ENCODE measurements around the gene NUMBL. TPM values are rescaled to one million over a fixed set of nuclear protein-coding genes. Genes with fewer than 3 reads are reported as not detected.
"Not testable (repeated sequence)": the region's sequence is repeated elsewhere in the genome, so short reads cannot be mapped to it uniquely, and the experiment has no call there.

The NUMBL gene
- total RNA-seq, 1 donor from 2014 or later: 6.4 TPM

GRCh38 chr19:40736661-40737060 is 46.2 kb upstream of the NUMBL start:
- Histone ChIP-seq H3K79me2 (ENCODE audit: low read depth) (no peaks in the 10 kb centered on the region), H3K9me3 (ENCODE audit: low read depth) (no peaks in the 10 kb centered on the region), H3K4me1 (no peaks in the 10 kb centered on the region), H4K20me1 (ENCODE audit: low read depth) (no peaks in the 10 kb centered on the region), H3K4me2 (no peak overlapping the region), H3K9ac (no peak overlapping the region), H3F3A (ENCODE audit: low read depth) (peaks cover 4% of the 10 kb centered on the region), H3K27me3 (no peaks in the 10 kb centered on the region), H3K27ac (no peak overlapping the region), H3K4me3 (no peak overlapping the region), H2AFZ (replicated peaks) (no peak overlapping the region), H3K36me3 (no peaks in the 10 kb centered on the region)
- Mint-ChIP-seq H3K4me3 (no peak overlapping the region), H3K4me1 (no peaks in the 10 kb centered on the region), H3K27me3 (ENCODE audit: insufficient read depth, low read depth) (peaks cover 2% of the 10 kb centered on the region), H3K9me3 (no peaks in the 10 kb centered on the region), H3K27ac (no peak overlapping the region), H3K36me3 (peaks cover 18% of the 10 kb centered on the region)
- DNase-seq (ENCODE audit: low spot score): no peak
- TF ChIP-seq EZH2phosphoT487 (IDR thresholded peaks at IDR 0.05) (no peak), CTCF (IDR thresholded peaks at IDR 0.05) (no peak), EZH2 (IDR thresholded peaks at IDR 0.05) (no peak)

- no peak overlapping the region for H3K27ac Mint-ChIP-seq
- no peak overlapping the region for H3K27ac ChIP-seq
- H3K79me2 ChIP-seq (ENCODE audit: low read depth): no peaks in the 10 kb centered on the region
- H3K9me3 ChIP-seq (ENCODE audit: low read depth): no peaks in the 10 kb centered on the region
- H3K4me1 Mint-ChIP-seq: no peaks in the 10 kb centered on the region
- H3K27me3 Mint-ChIP-seq (ENCODE audit: insufficient read depth, low read depth): peaks cover 2% of the 10 kb centered on the region
- H3K4me1 ChIP-seq: no peaks in the 10 kb centered on the region
- no peak overlapping the region for H3K4me3 ChIP-seq
- no peak overlapping the region for H3K4me3 Mint-ChIP-seq
- peaks cover under 1% of the 10 kb centered on the region for H3F3A ChIP-seq (ENCODE audit: low read depth)
- H3K36me3 ChIP-seq: no peaks in the 10 kb centered on the region
- no peaks in the 10 kb centered on the region for H4K20me1 ChIP-seq (ENCODE audit: low read depth)
- H3K9me3 Mint-ChIP-seq: no peaks in the 10 kb centered on the region
- TF ChIP-seq CTCF (IDR thresholded peaks at IDR 0.05) (no peak), EZH2 (IDR thresholded peaks at IDR 0.05) (no peak), EZH2phosphoT487 (IDR thresholded peaks at IDR 0.05) (no peak)
- H3K36me3 Mint-ChIP-seq: peaks cover 27% of the 10 kb centered on the region
- no peak for DNase-seq (ENCODE audit: low spot score)
- no peaks in the 10 kb centered on the region for H3K27me3 ChIP-seq
- no peak overlapping the region for H3K9ac ChIP-seq
- no peak overlapping the region for H3K4me2 ChIP-seq
- no peak overlapping the region for H2AFZ ChIP-seq (replicated peaks)
Observed at GRCh38 chr19:40735013-40735771, 44.7 kb upstream of the NUMBL start.

- Histone ChIP-seq H2AFZ (replicated peaks) (no peak overlapping the region), H4K20me1 (ENCODE audit: low read depth) (no peaks in the 10 kb centered on the region), H3K9ac (no peak overlapping the region), H3K4me3 (no peak overlapping the region), H3K36me3 (no peaks in the 10 kb centered on the region), H3K4me1 (no peaks in the 10 kb centered on the region), H3K9me3 (ENCODE audit: low read depth) (no peaks in the 10 kb centered on the region), H3F3A (ENCODE audit: low read depth) (no peaks in the 10 kb centered on the region), H3K79me2 (ENCODE audit: low read depth) (no peaks in the 10 kb centered on the region), H3K27ac (no peak overlapping the region), H3K4me2 (no peak overlapping the region), H3K27me3 (no peaks in the 10 kb centered on the region)
- Mint-ChIP-seq H3K27ac (no peak overlapping the region), H3K4me1 (no peaks in the 10 kb centered on the region), H3K4me3 (no peak overlapping the region), H3K9me3 (no peaks in the 10 kb centered on the region), H3K36me3 (peaks cover 27% of the 10 kb centered on the region), H3K27me3 (ENCODE audit: insufficient read depth, low read depth) (peaks cover 2% of the 10 kb centered on the region)
- no peak for DNase-seq (ENCODE audit: low spot score)
- no peak for TF ChIP-seq EZH2 (IDR thresholded peaks at IDR 0.05)
- TF ChIP-seq CTCF (IDR thresholded peaks at IDR 0.05): no peak
Observed at GRCh38 chr19:40733149-40733548, 42.7 kb upstream of the NUMBL start.

- not testable (repeated sequence) for DNase-seq (ENCODE audit: low spot score); H3K27me3 Mint-ChIP-seq (ENCODE audit: insufficient read depth, low read depth); H3K9me3 ChIP-seq (ENCODE audit: low read depth); H3K9me3 Mint-ChIP-seq; H3K27ac Mint-ChIP-seq; H3K4me3 Mint-ChIP-seq; H3K36me3 ChIP-seq; H4K20me1 ChIP-seq (ENCODE audit: low read depth); H3K9ac ChIP-seq; H3K79me2 ChIP-seq (ENCODE audit: low read depth); H3K27ac ChIP-seq; H3F3A ChIP-seq (ENCODE audit: low read depth); H3K27me3 ChIP-seq; H3K4me2 ChIP-seq; H3K4me1 ChIP-seq; H3K4me1 Mint-ChIP-seq; H2AFZ ChIP-seq (replicated peaks); H3K4me3 ChIP-seq
- peaks cover 27% of the 10 kb centered on the region for H3K36me3 Mint-ChIP-seq
Observed at GRCh38 chr19:40732304-40732703, 41.9 kb upstream of the NUMBL start.

GRCh38 chr19:40730065-40730464 is 39.6 kb upstream of the NUMBL start:
- H3F3A ChIP-seq (ENCODE audit: low read depth); H3K27me3 Mint-ChIP-seq (ENCODE audit: insufficient read depth, low read depth); H3K27ac ChIP-seq; H3K9me3 ChIP-seq (ENCODE audit: low read depth); H3K27ac Mint-ChIP-seq; H3K36me3 ChIP-seq; H3K4me3 ChIP-seq; H3K79me2 ChIP-seq (ENCODE audit: low read depth); H3K4me1 Mint-ChIP-seq; H2AFZ ChIP-seq (replicated peaks); H3K4me1 ChIP-seq; H3K27me3 ChIP-seq; H3K4me3 Mint-ChIP-seq; H4K20me1 ChIP-seq (ENCODE audit: low read depth); DNase-seq (ENCODE audit: low spot score); H3K4me2 ChIP-seq; H3K9ac ChIP-seq; H3K9me3 Mint-ChIP-seq: not testable (repeated sequence)
- H3K36me3 Mint-ChIP-seq: peaks cover 28% of the 10 kb centered on the region
